Gastrocnemius medialis (tissue), 4 donors: ENCODE measurements around the gene ATMIN. TPM values are rescaled to one million over a fixed set of nuclear protein-coding genes. Genes with fewer than 3 reads are reported as not detected.

Experiments
- ATAC-seq, 2 donors: fragments of 150-250 bp; one replicate each; pipeline ENCODE4 v1.9.1; 2016
- DNase-seq, 2 donors: peaks; one replicate each; pipeline ENCODE4 v3.0.0-alpha.2; 2019
- H3K27ac ChIP-seq, 4 donors: fragments of 200-600 bp; sonication (generic); 1 replicate in 1 of 4; 2 replicates in 3 of 4; pipeline ENCODE4 v1.5.1; 2016 to 2018; ENCODE audit warnings: mild to moderate bottlenecking in 2 of 4, moderate library complexity in 1 of 4
- H3K27me3 ChIP-seq, 3 donors: fragments of 200-600 bp; sonication (generic) in 2 of 3; 1 replicate in 1 of 3; 2 replicates in 2 of 3; pipeline versions ENCODE4 v1.5.1 to v1.6.0; 2016 to 2019; ENCODE audit warnings: mild to moderate bottlenecking in 1 of 3, moderate library complexity in 1 of 3
- H3K36me3 ChIP-seq, 2 donors: fragments of 200-600 bp; sonication (generic) in 1 of 2; one replicate each; pipeline ENCODE4 v1.5.1; 2017 to 2018
- H3K4me1 ChIP-seq, 2 donors: fragments of 200-600 bp; sonication (generic) in 1 of 2; one replicate each; pipeline ENCODE4 v1.5.1; 2016 to 2017; ENCODE audit warnings: mild to moderate bottlenecking in 2 of 2
- H3K4me3 ChIP-seq, 4 donors: fragments of 200-600 bp; sonication (generic) in 3 of 4; 1 replicate in 1 of 4; 2 replicates in 3 of 4; pipeline ENCODE4 v1.5.1; 2016 to 2019; ENCODE audit warnings: mild to moderate bottlenecking in 2 of 4
- H3K9me3 ChIP-seq, 3 donors: fragments of 200-600 bp; sonication (generic) in 2 of 3; 1 replicate in 1 of 3; 2 replicates in 2 of 3; pipeline ENCODE4 v1.5.1; 2016 to 2019
- POLR2A ChIP-seq, 2 donors: fragments of 450-650 bp; IDR thresholded peaks; one replicate each; pipeline ENCODE4 v1.6.1; 2017; ENCODE audit warnings: antibody characterized with exemption in 2 of 2, mild to moderate bottlenecking in 2 of 2, moderate library complexity in 2 of 2
- in situ Hi-C, 4 donors: fragments of 200-750 bp; cut with MboI; loops; one replicate each; pipeline versions ENCODE4 v1.15.0 to v1.8.0; 2017; ENCODE audit warnings: low sequenced_read_pairs in 4 of 4
- intact Hi-C: fragments of 100-400 bp; cut with DNase I; formaldehyde crosslinking; loops from one replicate; pipeline ENCODE4 v1.15.1; 2023; ENCODE audit warnings: low total_unique reads
- total RNA-seq, 4 donors: library from RNA; depleted of rRNA; stranded (reverse); fragments of >200 nt; gene quantifications; one replicate each; pipeline versions ENCODE4 v1.1.0 to v1.2.3, GENCODE V29; 2016
- TF ChIP-seq, protein P1 (sequence below), 5 experiments: fragments of 450-650 bp in 3 of 5; fragments of 200-600 bp in 2 of 5; sonication (generic) in 2 of 5; IDR thresholded peaks in 4 of 5; conservative IDR thresholded peaks in 1 of 5; 1 replicate in 4 of 5; 2 replicates in 1 of 5; pipeline ENCODE4 v1.5.1; 2016 to 2019; ENCODE audit warnings: antibody characterized with exemption in 5 of 5, mild to moderate bottlenecking in 3 of 5, moderate library complexity in 3 of 5

Gene ATMIN
- total RNA-seq, 4 donors from 2014 or later = 31.1 to 37.1 (median 35.2) TPM

DNA sequence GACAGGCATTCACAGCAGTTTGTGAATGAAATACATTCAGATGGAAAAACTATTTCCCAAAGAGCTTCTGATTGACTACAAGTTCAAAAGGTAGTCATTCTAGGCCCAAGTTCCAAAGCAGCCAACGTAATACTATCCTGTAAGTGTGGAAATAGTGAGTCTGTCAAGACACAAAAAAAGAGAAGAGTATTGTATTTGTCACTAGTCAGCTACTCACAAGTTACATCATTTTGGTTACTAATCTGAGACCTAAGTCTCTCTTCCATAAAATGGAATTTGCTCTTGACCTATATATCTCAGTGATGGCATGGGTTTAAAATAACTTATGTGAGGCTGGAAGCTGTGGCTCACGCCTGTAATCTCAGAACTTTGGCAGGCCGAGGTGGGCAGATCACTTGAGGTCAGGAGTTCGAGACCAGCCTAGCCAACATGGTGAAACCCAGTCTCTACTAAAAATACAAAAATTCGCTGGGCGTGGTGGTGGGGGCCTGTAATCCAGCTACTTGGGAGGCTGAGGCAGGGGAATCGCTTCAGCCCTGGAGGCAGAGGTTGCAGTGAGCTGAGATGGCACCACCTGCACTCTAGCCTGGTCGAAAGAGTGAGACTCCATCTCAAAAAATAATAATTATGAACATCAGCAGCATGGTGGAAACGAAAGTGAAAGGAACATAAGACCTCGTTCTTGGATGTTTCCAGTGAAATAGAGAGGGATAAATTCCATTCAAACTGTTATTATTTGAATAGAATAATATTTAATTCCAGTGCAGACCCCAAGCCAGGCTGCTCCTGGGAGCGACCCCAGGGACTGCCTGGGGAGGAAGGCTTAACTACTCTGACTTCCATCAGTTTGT, 31.8 kb upstream of the ATMIN start:
- ATAC-seq = peak; percentile 13 to 29
- DNase-seq = peak in 1 of 2 donors; percentile 48
- Histone ChIP-seq H3K27ac (peak overlapping the region; percentile 60 to 100 (median 97)), H3K4me3 (peak overlapping the region in 2 of 4 donors; percentile 2 to 19), H3K9me3 (no peaks in the 10 kb centered on the region), H3K27me3 (no peaks in the 10 kb centered on the region), H3K36me3 (no peaks in the 10 kb centered on the region), H3K4me1 (peaks cover 33 to 35% of the 10 kb centered on the region in 2 donors)
- TF ChIP-seq POLR2A (IDR thresholded peaks at IDR 0.05) = no peak
- TF ChIP-seq, protein P1, sequence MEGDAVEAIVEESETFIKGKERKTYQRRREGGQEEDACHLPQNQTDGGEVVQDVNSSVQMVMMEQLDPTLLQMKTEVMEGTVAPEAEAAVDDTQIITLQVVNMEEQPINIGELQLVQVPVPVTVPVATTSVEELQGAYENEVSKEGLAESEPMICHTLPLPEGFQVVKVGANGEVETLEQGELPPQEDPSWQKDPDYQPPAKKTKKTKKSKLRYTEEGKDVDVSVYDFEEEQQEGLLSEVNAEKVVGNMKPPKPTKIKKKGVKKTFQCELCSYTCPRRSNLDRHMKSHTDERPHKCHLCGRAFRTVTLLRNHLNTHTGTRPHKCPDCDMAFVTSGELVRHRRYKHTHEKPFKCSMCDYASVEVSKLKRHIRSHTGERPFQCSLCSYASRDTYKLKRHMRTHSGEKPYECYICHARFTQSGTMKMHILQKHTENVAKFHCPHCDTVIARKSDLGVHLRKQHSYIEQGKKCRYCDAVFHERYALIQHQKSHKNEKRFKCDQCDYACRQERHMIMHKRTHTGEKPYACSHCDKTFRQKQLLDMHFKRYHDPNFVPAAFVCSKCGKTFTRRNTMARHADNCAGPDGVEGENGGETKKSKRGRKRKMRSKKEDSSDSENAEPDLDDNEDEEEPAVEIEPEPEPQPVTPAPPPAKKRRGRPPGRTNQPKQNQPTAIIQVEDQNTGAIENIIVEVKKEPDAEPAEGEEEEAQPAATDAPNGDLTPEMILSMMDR (IDR thresholded peaks at IDR 0.05 in 4 of 5, conservative IDR thresholded peaks at IDR 0.05 in 1 of 5) = no peak
- intact Hi-C loops = loop anchor here (10.0 kb wide), 1 partner anchor 311 kb away; the partner anchor contains the start of gene GAN
- in situ Hi-C loops = no loop called here

DNA sequence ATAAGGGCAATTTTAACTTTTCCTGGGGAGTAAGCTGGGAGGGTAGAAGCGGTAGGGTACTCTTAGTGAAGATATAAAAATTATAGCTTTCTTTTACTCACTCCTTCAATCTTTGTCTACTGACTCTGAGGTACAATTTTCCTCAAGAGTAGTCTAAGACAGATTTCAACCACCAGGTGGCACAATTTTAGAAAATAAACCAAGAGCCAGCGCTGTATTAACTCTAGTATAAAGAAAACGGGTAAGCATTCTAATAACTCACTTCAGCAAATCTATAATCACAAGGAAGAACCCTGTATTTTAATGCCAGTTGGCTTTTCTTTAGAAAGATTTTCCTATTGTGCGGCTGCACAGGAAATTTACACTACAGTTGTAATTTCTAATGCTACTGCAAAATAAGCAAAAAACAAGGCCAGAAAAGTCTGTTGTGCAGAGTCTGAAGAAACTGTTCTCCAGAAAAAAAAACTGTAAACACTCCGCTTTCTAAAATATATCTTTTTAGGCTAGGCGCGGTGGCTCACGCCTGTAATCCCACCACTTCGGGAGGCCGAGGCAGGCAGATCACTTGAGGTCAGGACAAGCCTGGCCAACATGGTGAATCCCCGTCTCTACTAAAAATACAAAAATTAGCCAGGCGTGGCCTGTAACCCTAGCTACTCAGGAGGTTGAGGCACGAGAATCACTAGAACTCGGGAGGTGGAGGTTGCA, 30.8 kb upstream of the ATMIN start:
- intact Hi-C loops = loop anchor here (5.0 to 10.0 kb wide), 2 partner anchors 178 to 310 kb away; partner anchors contain the start of gene GAN
- DNase-seq = no peak
- Histone ChIP-seq H3K27ac (peak overlapping the region; percentile 60 to 100 (median 97)), H3K27me3 (no peaks in the 10 kb centered on the region), H3K4me1 (peaks cover 33 to 35% of the 10 kb centered on the region in 2 donors), H3K9me3 (no peaks in the 10 kb centered on the region), H3K4me3 (peak overlapping the region in 1 of 4 donors; percentile 19), H3K36me3 (no peaks in the 10 kb centered on the region)
- TF ChIP-seq, protein P1 (IDR thresholded peaks at IDR 0.05 in 4 of 5, conservative IDR thresholded peaks at IDR 0.05 in 1 of 5) = peak; percentile 41 to 66 (median 49)
- TF ChIP-seq POLR2A (IDR thresholded peaks at IDR 0.05) = no peak
- ATAC-seq = no peak
- in situ Hi-C loops = no loop called here

DNA sequence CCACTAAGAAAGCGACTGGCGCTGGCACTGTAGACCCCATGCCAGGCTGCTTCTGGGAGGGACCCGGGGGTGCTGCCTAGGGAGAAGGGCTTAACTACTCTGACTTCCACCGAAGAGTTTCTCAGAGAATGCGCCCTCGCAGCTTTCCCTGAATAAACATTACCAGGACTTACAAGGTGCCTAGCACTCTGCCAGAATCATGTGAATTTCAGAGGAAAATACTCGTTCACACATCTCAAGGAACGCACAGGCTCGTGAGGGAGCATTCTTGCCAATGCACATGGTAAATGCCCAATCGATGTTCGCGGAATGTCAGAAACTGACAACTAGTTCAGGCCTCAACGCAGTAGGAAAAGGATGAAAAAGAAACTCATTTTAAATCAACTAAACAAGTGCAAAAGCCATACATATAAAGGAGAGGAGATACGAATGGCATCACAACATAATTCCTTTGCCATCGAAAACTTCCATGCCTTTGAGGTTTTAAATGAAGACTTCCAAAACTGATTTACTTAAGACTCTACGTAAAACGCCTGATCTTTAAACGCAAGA, 30.0 kb upstream of the ATMIN start:
- Histone ChIP-seq H3K4me3 (peak overlapping the region; percentile 87 to 100 (median 98)), H3K27me3 (no peaks in the 10 kb centered on the region), H3K27ac (peak overlapping the region; percentile 95 to 100 (median 100)), H3K4me1 (peaks cover 33 to 35% of the 10 kb centered on the region in 2 donors), H3K9me3 (no peaks in the 10 kb centered on the region), H3K36me3 (no peaks in the 10 kb centered on the region)
- no peak for TF ChIP-seq POLR2A (IDR thresholded peaks at IDR 0.05)
- TF ChIP-seq, protein P1 (IDR thresholded peaks at IDR 0.05 in 4 of 5, conservative IDR thresholded peaks at IDR 0.05 in 1 of 5) = no peak
- in situ Hi-C loops = no loop called here
- DNase-seq (no peak), ATAC-seq (no peak)
- intact Hi-C loops = loop anchor here (1.0 to 10.0 kb wide), 4 partner anchors 73 to 309 kb away; partner anchors contain the start of genes GAN and GCSH

DNA sequence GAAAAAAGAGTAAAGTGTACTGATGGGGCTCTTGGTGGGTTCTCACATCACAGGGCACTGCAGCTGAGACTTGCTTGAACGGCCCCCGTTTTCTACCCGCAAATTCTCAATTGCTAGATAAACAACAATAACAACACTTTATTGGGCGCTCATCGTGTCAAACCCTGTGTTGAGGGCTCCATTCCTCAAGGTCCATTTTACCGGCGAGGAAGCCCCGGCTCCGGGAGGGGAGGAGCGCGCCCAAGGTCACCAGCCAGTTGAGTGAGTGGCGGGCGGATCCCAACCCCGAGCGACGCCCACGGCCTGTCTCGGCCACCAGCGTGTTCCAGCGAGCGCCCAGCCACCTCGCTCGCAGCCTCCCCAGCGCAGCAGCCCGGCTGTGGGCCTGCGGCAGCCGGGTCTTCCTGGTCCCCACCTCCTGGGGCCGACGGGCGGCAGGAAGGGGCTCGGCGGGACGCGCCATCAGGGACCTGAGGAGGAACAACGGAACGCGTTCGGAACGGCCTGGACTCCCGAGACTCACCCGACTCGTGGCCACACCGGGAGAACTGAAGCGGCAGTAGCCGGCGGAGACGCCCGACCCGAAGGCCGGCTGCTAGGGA, 29.3 kb upstream of the ATMIN start:
- H3K36me3 ChIP-seq = no peaks in the 10 kb centered on the region
- peak overlapping the region; percentile 87 to 100 (median 98) for H3K4me3 ChIP-seq
- peak overlapping the region; percentile 95 to 100 (median 100) for H3K27ac ChIP-seq
- TF ChIP-seq, protein P1 (IDR thresholded peaks at IDR 0.05 in 4 of 5, conservative IDR thresholded peaks at IDR 0.05 in 1 of 5) = no peak
- no peak for TF ChIP-seq POLR2A (IDR thresholded peaks at IDR 0.05)
- DNase-seq (peak; percentile 48 to 64), ATAC-seq (peak; percentile 26 to 32)
- no peaks in the 10 kb centered on the region for H3K27me3 ChIP-seq
- no peaks in the 10 kb centered on the region for H3K9me3 ChIP-seq
- intact Hi-C loops = loop anchor here (1.0 to 10.0 kb wide), 4 partner anchors 74 to 308 kb away; partner anchors contain the start of genes GAN and GCSH
- H3K4me1 ChIP-seq = peaks cover 33 to 35% of the 10 kb centered on the region in 2 donors
- in situ Hi-C loops = no loop called here
